Effector memory CD4-positive, alpha-beta T cell (primary cell): Measurements from ENCODE around the gene TRPM3.

Experiments used
- DNase-seq, 3 donors: peaks; one replicate each; pipeline ENCODE4 v3.0.0-alpha.2; 2020
- H3K27ac ChIP-seq: 2 replicates; pipeline ENCODE4 v1.7.0; 2013; ENCODE audit warnings: mild to moderate bottlenecking, low read length, moderate library complexity; ENCODE audit not compliant: insufficient read depth, poor library complexity, severe bottlenecking
- H3K27me3 ChIP-seq: replicated peaks from 2 replicates; pipeline ENCODE4 v1.7.0; 2013; ENCODE audit warnings: mild to moderate bottlenecking, low read length; ENCODE audit not compliant: insufficient read depth, control insufficient read depth, poor library complexity, severe bottlenecking
- H3K36me3 ChIP-seq: 2 replicates; pipeline ENCODE4 v1.7.0; 2013; ENCODE audit warnings: mild to moderate bottlenecking, low read length, moderate library complexity; ENCODE audit not compliant: control insufficient read depth, insufficient read depth
- H3K4me1 ChIP-seq: 2 replicates; pipeline ENCODE4 v1.7.0; 2013; ENCODE audit warnings: low read length, mild to moderate bottlenecking; ENCODE audit not compliant: control insufficient read depth, insufficient read depth, poor library complexity, severe bottlenecking
- H3K4me3 ChIP-seq: 2 replicates; pipeline ENCODE4 v1.7.0; 2013; ENCODE audit warnings: low read length, low read depth, mild to moderate bottlenecking; ENCODE audit not compliant: insufficient read depth, poor library complexity, severe bottlenecking
- H3K9me3 ChIP-seq: 2 replicates; pipeline ENCODE4 v1.7.0; 2013; ENCODE audit warnings: mild to moderate bottlenecking, low read length, moderate library complexity; ENCODE audit not compliant: control insufficient read depth
- total RNA-seq, 3 donors: gene quantifications; one replicate each; lab custom pipeline; 2026; lab: John Stamatoyannopoulos, UW

The TRPM3 gene
- 0 to 0.17 (median 0.09) reads per million in 3 donors for total RNA-seq

- Histone ChIP-seq H3K27ac (no peak within 1 kb of the TSS), H3K4me1 (no peaks in the 10 kb centered on the region), H3K27me3 (no peaks in the 10 kb centered on the region), H3K36me3 (no peaks in the 10 kb centered on the region), H3K4me3 (no peak within 1 kb of the TSS), H3K9me3 (no peaks in the 10 kb centered on the region)
- DNase-seq: no peak
Measured at GRCh38 chr9:71121275-71122021, at the start of gene TRPM3. Gene TRPM3, minus strand, starts transcription at chr9:71121621. Its CDS starts 267 bp downstream, at chr9:71121354.

DNA sequence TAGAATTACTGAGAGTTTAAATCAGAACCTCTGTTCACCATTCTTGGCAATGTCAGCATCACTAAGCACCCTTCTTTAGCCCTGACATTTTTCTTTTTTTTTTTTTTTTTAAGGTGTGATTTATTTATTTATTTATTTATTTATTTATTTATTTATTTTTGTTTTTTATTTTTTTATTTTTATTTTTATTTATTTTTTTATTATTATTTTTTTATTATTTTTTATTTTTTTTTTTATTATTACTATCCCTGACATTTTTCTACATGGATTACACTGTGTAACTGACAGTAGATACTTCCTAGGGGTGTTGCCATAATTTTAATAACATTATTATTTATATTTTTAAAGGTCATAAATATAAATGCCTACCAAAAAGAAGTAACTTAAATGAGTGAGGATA lies 47.0 kb upstream of the TRPM3 start:
- Histone ChIP-seq H3K4me3 (no peak overlapping the region), H3K27ac (no peak overlapping the region), H3K27me3 (no peaks in the 10 kb centered on the region), H3K4me1 (no peaks in the 10 kb centered on the region), H3K36me3 (no peaks in the 10 kb centered on the region), H3K9me3 (no peaks in the 10 kb centered on the region)
- DNase-seq: no peak

GRCh38 chr9:71162126-71162525 lies 40.7 kb upstream of the TRPM3 start:
- Histone ChIP-seq H3K9me3 (no peaks in the 10 kb centered on the region), H3K27me3 (no peaks in the 10 kb centered on the region), H3K27ac (no peak overlapping the region), H3K4me1 (no peaks in the 10 kb centered on the region), H3K36me3 (no peaks in the 10 kb centered on the region), H3K4me3 (no peak overlapping the region)
- no peak for DNase-seq

DNA sequence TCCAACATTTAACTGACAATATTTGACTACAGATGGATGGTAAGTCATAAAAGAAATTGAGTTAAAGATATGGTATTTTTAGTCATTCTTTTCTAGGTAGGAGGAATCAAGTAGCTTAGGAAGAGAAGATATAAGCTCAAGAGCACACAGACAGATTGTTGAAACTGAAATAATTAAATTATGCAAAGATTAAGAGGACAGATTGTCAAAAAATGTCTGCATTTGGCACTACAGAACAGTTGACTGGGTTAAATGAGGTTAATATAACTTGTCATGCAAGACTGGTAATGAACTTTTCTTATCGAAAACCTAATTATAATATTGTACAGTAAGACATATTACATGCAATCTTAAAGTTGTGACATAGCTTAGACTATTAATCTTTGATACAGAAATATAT lies 36.3 kb upstream of the TRPM3 start:
- Histone ChIP-seq H3K9me3 (no peaks in the 10 kb centered on the region), H3K27me3 (no peaks in the 10 kb centered on the region), H3K27ac (no peak overlapping the region), H3K4me3 (no peak overlapping the region), H3K4me1 (no peaks in the 10 kb centered on the region), H3K36me3 (no peaks in the 10 kb centered on the region)
- DNase-seq: no peak

DNA sequence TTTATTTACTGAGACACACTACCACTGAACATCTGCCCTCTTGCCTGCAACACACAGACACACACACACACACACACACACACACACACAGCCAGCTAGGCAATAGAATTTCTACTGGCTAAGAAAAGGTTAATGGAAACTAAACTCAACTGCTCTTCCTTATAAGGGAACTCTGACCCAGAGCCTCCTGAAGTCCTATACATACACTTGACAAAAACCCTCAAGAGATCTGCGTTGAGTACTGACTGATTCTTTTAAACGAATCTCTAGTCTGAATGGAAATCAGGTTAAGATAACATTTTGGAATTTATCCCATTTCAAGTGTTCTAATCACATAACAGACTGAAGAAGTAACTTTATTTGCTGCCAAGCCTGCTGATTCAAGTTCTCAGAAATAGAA lies 25.9 kb upstream of the TRPM3 start:
- Histone ChIP-seq H3K4me3 (no peak overlapping the region), H3K36me3 (no peaks in the 10 kb centered on the region), H3K27ac (no peak overlapping the region), H3K9me3 (no peaks in the 10 kb centered on the region), H3K27me3 (no peaks in the 10 kb centered on the region), H3K4me1 (no peaks in the 10 kb centered on the region)
- no peak for DNase-seq

DNA sequence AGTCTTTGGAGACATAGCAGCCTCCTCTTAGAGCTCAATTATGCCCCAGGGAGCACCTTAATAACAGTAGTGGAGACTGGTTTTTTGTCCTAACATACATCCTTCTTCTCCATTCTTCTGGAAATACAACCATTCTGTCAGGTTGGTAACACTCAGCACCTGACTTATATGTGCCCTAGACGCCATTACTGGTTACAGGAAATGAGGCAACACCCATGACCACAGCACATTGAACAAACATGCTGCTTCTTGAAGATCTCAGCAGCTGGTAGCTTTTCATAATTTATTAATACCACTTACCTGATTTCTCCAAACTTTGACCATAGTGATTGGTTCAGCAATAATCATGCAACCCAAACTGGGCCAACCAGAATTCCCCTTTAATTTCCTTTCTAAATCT lies 25.1 kb upstream of the TRPM3 start:
- H3K27ac ChIP-seq: no peak overlapping the region
- no peak for DNase-seq
- H3K36me3 ChIP-seq: no peaks in the 10 kb centered on the region
- no peak overlapping the region for H3K4me3 ChIP-seq
- H3K27me3 ChIP-seq: no peaks in the 10 kb centered on the region
- H3K4me1 ChIP-seq: no peaks in the 10 kb centered on the region
- H3K9me3 ChIP-seq: no peaks in the 10 kb centered on the region

GRCh38 chr9:71145179-71145578 lies 23.8 kb upstream of the TRPM3 start:
- H3K27ac ChIP-seq: no peak overlapping the region
- H3K36me3 ChIP-seq: no peaks in the 10 kb centered on the region

DNA sequence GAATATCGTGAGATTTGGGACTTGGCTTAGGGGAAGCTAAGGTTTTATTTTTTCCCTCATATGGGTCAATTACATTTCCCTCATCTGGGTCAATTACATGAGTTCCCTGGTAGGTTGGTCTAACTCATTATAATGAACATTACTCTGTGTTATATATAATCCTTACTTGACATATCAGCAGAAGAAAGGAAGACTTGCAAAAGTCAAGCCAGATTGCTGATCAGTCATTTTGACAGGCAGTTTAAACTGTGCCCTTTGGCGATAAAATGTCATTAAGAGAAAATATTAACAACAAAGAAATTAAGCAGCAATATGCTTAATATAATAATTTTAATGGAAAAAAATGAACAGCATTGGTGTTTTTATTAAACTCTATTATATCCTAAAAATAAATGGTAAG lies 23.1 kb upstream of the TRPM3 start:
- H3K4me1 ChIP-seq: no peaks in the 10 kb centered on the region
- no peak overlapping the region for H3K27ac ChIP-seq
- no peak for DNase-seq
- H3K36me3 ChIP-seq: no peaks in the 10 kb centered on the region
- H3K9me3 ChIP-seq: no peaks in the 10 kb centered on the region
- H3K27me3 ChIP-seq: no peaks in the 10 kb centered on the region
- no peak overlapping the region for H3K4me3 ChIP-seq

More at GRCh38 chr9:71145179-71145578, 23.8 kb upstream of the TRPM3 start:
- H3K4me1 ChIP-seq: no peaks in the 10 kb centered on the region
- no peaks in the 10 kb centered on the region for H3K9me3 ChIP-seq
- H3K4me3 ChIP-seq: no peak overlapping the region
- no peaks in the 10 kb centered on the region for H3K27me3 ChIP-seq
- no peak for DNase-seq

DNA sequence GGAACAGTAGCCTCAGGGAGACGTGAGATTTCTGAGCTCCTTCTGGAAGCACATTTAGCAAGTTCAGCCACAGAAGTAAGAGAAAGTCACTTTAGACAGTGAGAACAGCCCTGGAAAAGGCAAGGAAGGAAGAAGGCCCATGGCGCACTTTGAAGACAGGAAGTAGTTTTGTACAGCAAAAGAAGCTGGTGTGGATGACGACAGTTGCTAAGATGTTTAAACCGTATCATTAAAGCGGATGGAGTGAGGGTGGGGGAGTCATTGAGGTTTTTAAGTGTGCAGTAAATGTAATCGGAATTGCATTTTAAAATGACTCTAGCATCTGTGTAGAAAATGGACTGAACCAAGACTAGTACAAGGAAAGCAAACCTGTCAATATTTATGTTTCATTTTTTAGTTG lies 15.3 kb upstream of the TRPM3 start:
- no peak overlapping the region for H3K4me3 ChIP-seq
- no peak for DNase-seq
- no peak overlapping the region for H3K27ac ChIP-seq
- no peaks in the 10 kb centered on the region for H3K36me3 ChIP-seq
- H3K9me3 ChIP-seq: no peaks in the 10 kb centered on the region
- H3K4me1 ChIP-seq: no peaks in the 10 kb centered on the region
- no peaks in the 10 kb centered on the region for H3K27me3 ChIP-seq

DNA sequence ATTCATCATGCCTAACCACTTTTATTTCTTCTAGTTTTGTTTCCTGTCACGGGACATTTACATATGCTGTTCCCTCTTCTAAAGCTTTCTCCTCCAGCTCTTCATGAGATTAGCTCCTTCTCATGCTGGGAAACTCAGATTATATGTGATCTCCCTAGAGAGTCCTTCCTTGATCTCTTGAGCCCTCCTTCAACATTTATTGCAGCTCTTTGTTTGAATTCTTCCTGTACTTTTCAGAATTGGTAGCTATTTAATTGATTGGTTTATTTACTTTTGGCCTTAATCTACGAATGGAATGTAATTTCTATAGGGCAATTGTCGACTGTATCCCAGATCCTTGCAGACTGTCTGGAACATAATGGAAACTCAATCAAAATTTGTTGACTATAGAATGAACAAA lies 9.7 kb upstream of the TRPM3 start:
- no peaks in the 10 kb centered on the region for H3K27me3 ChIP-seq
- no peak overlapping the region for H3K27ac ChIP-seq
- H3K9me3 ChIP-seq: no peaks in the 10 kb centered on the region
- no peaks in the 10 kb centered on the region for H3K36me3 ChIP-seq
- DNase-seq: no peak
- no peaks in the 10 kb centered on the region for H3K4me1 ChIP-seq
- H3K4me3 ChIP-seq: no peak overlapping the region
